ENCODE results near the gene IL12RB1. TPM values are rescaled to one million over a fixed set of nuclear protein-coding genes. Genes with fewer than 3 reads are reported as not detected.

IL12RB1 gene
- total RNA-seq, 4 donors from 2014 or later: 0.15 to 3.5 (median 1.5) TPM

- no peak for TF ChIP-seq EP300 (IDR thresholded peaks at IDR 0.05)
- TF ChIP-seq CTCF (IDR thresholded peaks at IDR 0.05): no peak
- TF ChIP-seq POLR2A (IDR thresholded peaks at IDR 0.05): no peak
- no peak for TF ChIP-seq POLR2AphosphoS5 (IDR thresholded peaks at IDR 0.05)
- no peak overlapping the region for H3K27ac ChIP-seq
- no peaks in the 10 kb centered on the region for H3K4me1 ChIP-seq
- no peaks in the 10 kb centered on the region for H3K36me3 ChIP-seq
- H3K27me3 ChIP-seq: peaks cover 19% of the 10 kb centered on the region
- no peaks in the 10 kb centered on the region for H3K9me3 ChIP-seq
- H3K4me3 ChIP-seq: no peak overlapping the region
- WGBS, 2 donors (ENCODE audit: low coverage in 1 of 2): no CpG with 5 or more reads among the region's 1 CpG
- no peak for ATAC-seq
Observed at GRCh38 chr19:18065173-18065495, 21.6 kb downstream of the IL12RB1 start.

GRCh38 chr19:18063463-18063862 lies 23.3 kb downstream of the IL12RB1 start:
- Histone ChIP-seq H3K4me1 (peaks cover 0 to 4% (median 2%) of the 10 kb centered on the region in 3 donors), H3K27me3 (peaks cover 16% of the 10 kb centered on the region), H3K36me3 (no peaks in the 10 kb centered on the region), H3K27ac (no peak overlapping the region), H3K4me3 (no peak overlapping the region), H3K9me3 (no peaks in the 10 kb centered on the region)
- 44 to 74% methylated on average over 3 of the region's 5 CpGs for WGBS, 2 donors (ENCODE audit: low coverage in 1 of 2)
- ATAC-seq: no peak
- TF ChIP-seq POLR2A (IDR thresholded peaks at IDR 0.05) (no peak), CTCF (IDR thresholded peaks at IDR 0.05) (no peak), POLR2AphosphoS5 (IDR thresholded peaks at IDR 0.05) (no peak), EP300 (IDR thresholded peaks at IDR 0.05) (no peak)

- H3K9me3 ChIP-seq: no peaks in the 10 kb centered on the region
- no peaks in the 10 kb centered on the region for H3K36me3 ChIP-seq
- H3K27me3 ChIP-seq: peaks cover 16% of the 10 kb centered on the region
- no peak overlapping the region for H3K4me3 ChIP-seq
- H3K4me1 ChIP-seq: peaks cover 0 to 16% (median 9%) of the 10 kb centered on the region in 3 donors
- no peak overlapping the region for H3K27ac ChIP-seq
- WGBS, 2 donors (ENCODE audit: low coverage in 1 of 2): 46 to 63% methylated on average over 2 to 3 of the region's 8 CpGs
- no peak for ATAC-seq
- TF ChIP-seq POLR2AphosphoS5 (IDR thresholded peaks at IDR 0.05) (no peak), EP300 (IDR thresholded peaks at IDR 0.05) (no peak), POLR2A (IDR thresholded peaks at IDR 0.05) (no peak), CTCF (IDR thresholded peaks at IDR 0.05) (no peak)
Observed at GRCh38 chr19:18062028-18062427, 24.7 kb downstream of the IL12RB1 start.

GRCh38 chr19:18060472-18060871 lies 26.3 kb downstream of the IL12RB1 start:
- Histone ChIP-seq H3K4me1 (peaks cover 0 to 16% (median 9%) of the 10 kb centered on the region in 3 donors), H3K27ac (no peak overlapping the region), H3K4me3 (no peak overlapping the region), H3K36me3 (no peaks in the 10 kb centered on the region), H3K27me3 (peaks cover 16% of the 10 kb centered on the region), H3K9me3 (no peaks in the 10 kb centered on the region)
- 73 to 96% methylated on average over 4 to 6 of the region's 6 CpGs for WGBS, 2 donors (ENCODE audit: low coverage in 1 of 2)
- no peak for ATAC-seq
- TF ChIP-seq EP300 (IDR thresholded peaks at IDR 0.05): no peak
- no peak for TF ChIP-seq POLR2AphosphoS5 (IDR thresholded peaks at IDR 0.05)
- no peak for TF ChIP-seq CTCF (IDR thresholded peaks at IDR 0.05)
- TF ChIP-seq POLR2A (IDR thresholded peaks at IDR 0.05): no peak

GRCh38 chr19:18059902-18060301 lies 26.8 kb downstream of the IL12RB1 start:
- no peak for ATAC-seq
- peaks cover 13% of the 10 kb centered on the region for H3K27me3 ChIP-seq
- H3K36me3 ChIP-seq: no peaks in the 10 kb centered on the region
- peaks cover 0 to 16% (median 9%) of the 10 kb centered on the region in 3 donors for H3K4me1 ChIP-seq
- TF ChIP-seq POLR2A (IDR thresholded peaks at IDR 0.05) (no peak), POLR2AphosphoS5 (IDR thresholded peaks at IDR 0.05) (no peak), EP300 (IDR thresholded peaks at IDR 0.05) (no peak), CTCF (IDR thresholded peaks at IDR 0.05) (no peak)
- H3K4me3 ChIP-seq: no peak overlapping the region
- WGBS, 2 donors (ENCODE audit: low coverage in 1 of 2): no CpG with 5 or more reads among the region's 5 CpGs
- no peaks in the 10 kb centered on the region for H3K9me3 ChIP-seq
- H3K27ac ChIP-seq: no peak overlapping the region

Measured in gastroesophageal sphincter (tissue), 4 donors.